Activated naive CD8-positive, alpha-beta T cell treated with anti-CD3 and anti-CD28 coated beads for 36 hours (primary cell): ENCODE data around the gene CELSR2. TPM values are rescaled to one million over a fixed set of nuclear protein-coding genes. Genes with fewer than 3 reads are reported as not detected.

Experiments used
- DNase-seq: peaks from one replicate; pipeline ENCODE4 v3.0.0; 2021
- H3K27ac Mint-ChIP-seq: one replicate; pipeline ENCODE4 v1.8.0; 2022; ENCODE audit warnings: mild to moderate bottlenecking, moderate library complexity, mixed read lengths
- H3K27me3 Mint-ChIP-seq: one replicate; pipeline ENCODE4 v1.8.0; 2022; ENCODE audit warnings: mild to moderate bottlenecking, mixed read lengths
- H3K36me3 Mint-ChIP-seq: one replicate; pipeline ENCODE4 v1.8.0; 2021; ENCODE audit warnings: mild to moderate bottlenecking, mixed read lengths
- H3K4me1 Mint-ChIP-seq: one replicate; pipeline ENCODE4 v1.8.0; 2021; ENCODE audit warnings: mixed read lengths
- H3K4me3 Mint-ChIP-seq: one replicate; pipeline ENCODE4 v1.8.0; 2022; ENCODE audit warnings: mild to moderate bottlenecking, moderate library complexity, mixed read lengths
- H3K9me3 Mint-ChIP-seq: one replicate; pipeline ENCODE4 v1.8.0; 2022; ENCODE audit warnings: mixed read lengths
- total RNA-seq, 2 experiments: library from RNA; stranded (reverse); gene quantifications; one replicate each; pipeline ENCODE4 v1.2.3, GENCODE V29; 2021

The CELSR2 gene
- total RNA-seq, 2 experiments from 2014 or later: 2.6 TPM

DNA sequence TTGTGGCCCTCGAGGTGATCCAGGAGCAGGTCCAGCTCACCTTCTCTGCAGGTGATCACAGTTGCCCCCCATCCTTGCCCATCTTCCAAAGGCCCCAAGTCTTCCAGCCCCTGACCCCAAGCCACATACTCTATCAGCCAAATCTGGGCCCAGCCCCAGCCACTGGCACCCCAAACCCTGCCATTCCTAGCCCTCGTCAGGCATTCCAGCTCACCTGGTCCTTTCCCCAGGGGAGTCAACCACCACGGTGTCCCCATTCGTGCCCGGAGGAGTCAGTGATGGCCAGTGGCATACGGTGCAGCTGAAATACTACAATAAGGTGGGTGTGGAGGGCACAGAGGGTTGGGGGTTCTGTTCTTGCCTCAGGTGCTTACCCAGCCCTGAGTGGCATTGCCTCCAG, 12.2 kb downstream of the CELSR2 start:
- Mint-ChIP-seq H3K9me3 (no peaks in the 10 kb centered on the region), H3K27ac (no peak overlapping the region), H3K27me3 (no peaks in the 10 kb centered on the region), H3K4me1 (peaks cover 3% of the 10 kb centered on the region), H3K4me3 (no peak overlapping the region), H3K36me3 (no peaks in the 10 kb centered on the region)
- DNase-seq: no peak

DNA sequence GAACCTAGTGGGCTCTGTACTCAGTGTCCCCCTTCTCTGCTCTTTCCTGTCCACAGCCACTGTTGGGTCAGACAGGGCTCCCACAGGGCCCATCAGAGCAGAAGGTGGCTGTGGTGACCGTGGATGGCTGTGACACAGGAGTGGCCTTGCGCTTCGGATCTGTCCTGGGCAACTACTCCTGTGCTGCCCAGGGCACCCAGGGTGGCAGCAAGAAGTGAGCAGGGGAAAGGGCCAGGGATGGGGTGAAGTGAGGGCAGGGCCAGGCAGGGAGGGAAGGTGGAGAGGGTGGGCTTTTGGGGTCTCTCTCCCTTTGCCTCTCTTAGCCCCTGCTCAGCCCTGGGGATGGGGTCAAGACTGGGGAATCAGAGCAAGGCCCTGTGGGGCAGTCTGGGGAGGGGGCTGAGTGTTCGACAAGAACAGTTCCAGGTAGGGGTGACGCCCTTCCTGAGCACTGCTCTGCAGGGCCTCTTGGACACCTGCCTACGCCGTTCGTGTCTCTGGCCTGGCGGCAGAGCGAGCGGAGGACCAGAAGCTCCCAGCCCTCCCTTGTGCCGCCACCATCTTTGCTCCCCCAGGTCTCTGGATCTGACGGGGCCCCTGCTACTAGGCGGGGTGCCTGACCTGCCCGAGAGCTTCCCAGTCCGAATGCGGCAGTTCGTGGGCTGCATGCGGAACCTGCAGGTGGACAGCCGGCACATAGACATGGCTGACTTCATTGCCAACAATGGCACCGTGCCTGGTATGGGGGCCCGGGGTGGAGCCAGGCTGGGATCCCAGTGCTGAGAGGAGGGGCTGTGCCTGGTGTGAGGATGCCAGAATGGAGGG, 13.1 kb downstream of the CELSR2 start:
- Mint-ChIP-seq H3K27me3 (no peaks in the 10 kb centered on the region), H3K4me3 (no peak overlapping the region), H3K4me1 (peaks cover 3% of the 10 kb centered on the region), H3K36me3 (no peaks in the 10 kb centered on the region), H3K27ac (no peak overlapping the region), H3K9me3 (no peaks in the 10 kb centered on the region)
- no peak for DNase-seq

DNA sequence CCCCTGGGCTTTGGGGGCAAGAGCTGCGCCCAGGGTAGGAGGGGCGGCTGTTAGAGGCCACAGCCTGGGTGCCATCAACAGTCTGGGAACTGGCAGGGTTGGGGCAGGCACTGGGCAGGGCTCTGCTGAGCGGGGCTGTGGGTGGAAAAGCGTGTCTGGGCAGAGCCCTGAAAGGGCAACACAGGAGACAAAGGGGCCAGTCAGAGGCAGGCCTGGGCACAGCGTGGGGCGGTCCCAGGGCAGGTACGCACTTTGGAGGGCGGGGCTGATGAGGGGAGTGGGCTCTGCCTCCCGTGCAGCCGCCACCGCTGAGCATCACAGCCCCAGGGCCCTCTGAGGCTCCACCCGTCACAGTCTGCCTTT, 13.9 kb downstream of the CELSR2 start:
- Mint-ChIP-seq H3K27me3 (no peaks in the 10 kb centered on the region), H3K4me1 (peaks cover 3% of the 10 kb centered on the region), H3K27ac (no peak overlapping the region), H3K4me3 (no peak overlapping the region), H3K9me3 (no peaks in the 10 kb centered on the region), H3K36me3 (no peaks in the 10 kb centered on the region)
- DNase-seq: no peak

DNA sequence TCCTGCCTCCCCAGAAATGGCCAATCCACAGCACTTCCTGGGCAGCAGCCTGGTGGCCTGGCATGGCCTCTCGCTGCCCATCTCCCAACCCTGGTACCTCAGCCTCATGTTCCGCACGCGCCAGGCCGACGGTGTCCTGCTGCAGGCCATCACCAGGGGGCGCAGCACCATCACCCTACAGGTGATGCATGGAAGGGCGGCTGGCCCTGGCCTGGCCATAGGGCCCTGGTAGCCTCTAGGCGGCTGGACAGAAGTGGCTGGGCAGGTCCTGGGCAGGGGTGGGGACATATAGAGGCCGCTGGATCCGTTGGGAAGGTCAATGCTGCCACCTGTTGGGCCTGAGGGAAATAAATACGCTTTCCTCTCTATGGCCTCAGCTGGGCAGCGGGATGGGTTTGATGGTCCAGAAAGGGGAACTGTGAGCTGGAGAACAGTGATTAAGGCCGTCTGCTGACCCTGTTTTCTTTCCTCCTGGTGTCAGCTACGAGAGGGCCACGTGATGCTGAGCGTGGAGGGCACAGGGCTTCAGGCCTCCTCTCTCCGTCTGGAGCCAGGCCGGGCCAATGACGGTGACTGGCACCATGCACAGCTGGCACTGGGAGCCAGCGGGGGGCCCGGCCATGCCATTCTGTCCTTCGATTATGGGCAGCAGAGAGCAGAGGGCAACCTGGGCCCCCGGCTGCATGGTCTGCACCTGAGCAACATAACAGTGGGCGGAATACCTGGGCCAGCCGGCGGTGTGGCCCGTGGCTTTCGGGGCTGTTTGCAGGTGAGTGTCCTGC, 14.4 kb downstream of the CELSR2 start:
- Mint-ChIP-seq H3K27ac (no peak overlapping the region), H3K27me3 (no peaks in the 10 kb centered on the region), H3K4me3 (no peak overlapping the region), H3K9me3 (no peaks in the 10 kb centered on the region), H3K4me1 (peaks cover 3% of the 10 kb centered on the region), H3K36me3 (no peaks in the 10 kb centered on the region)
- DNase-seq: peak; percentile 83

DNA sequence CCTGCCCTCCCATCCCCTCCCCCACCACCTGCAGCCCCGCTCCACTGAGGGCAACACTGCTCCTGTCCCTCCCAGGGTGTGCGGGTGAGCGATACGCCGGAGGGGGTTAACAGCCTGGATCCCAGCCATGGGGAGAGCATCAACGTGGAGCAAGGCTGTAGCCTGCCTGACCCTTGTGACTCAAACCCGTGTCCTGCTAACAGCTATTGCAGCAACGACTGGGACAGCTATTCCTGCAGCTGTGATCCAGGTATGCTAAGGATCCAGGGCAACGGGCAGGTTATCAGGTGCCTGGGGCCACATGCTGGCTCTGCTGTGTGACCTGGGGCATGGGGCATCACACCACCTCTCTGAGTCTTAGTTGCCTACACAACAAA, 15.0 kb downstream of the CELSR2 start:
- no peaks in the 10 kb centered on the region for H3K9me3 Mint-ChIP-seq
- H3K36me3 Mint-ChIP-seq: no peaks in the 10 kb centered on the region
- peaks cover 3% of the 10 kb centered on the region for H3K4me1 Mint-ChIP-seq
- H3K4me3 Mint-ChIP-seq: no peak overlapping the region
- H3K27ac Mint-ChIP-seq: no peak overlapping the region
- no peaks in the 10 kb centered on the region for H3K27me3 Mint-ChIP-seq
- no peak for DNase-seq

DNA sequence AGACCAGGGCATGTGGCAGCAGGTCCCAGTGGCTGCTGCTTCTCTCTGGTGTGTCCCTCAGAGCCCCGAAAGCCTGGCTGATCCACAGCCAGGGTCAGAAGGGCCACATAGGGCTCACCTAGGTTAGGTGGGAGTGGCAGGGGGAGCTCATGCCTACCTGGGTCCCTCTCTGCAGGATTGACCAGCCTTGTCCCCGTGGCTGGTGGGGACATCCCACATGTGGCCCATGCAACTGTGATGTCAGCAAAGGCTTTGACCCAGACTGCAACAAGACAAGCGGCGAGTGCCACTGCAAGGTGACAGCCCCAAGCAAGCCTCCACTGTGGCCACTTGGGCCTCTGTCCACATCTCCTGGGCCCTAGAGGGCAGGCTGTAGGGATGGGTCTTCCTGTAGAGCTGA, 15.7 kb downstream of the CELSR2 start:
- no peaks in the 10 kb centered on the region for H3K27me3 Mint-ChIP-seq
- DNase-seq: no peak
- peaks cover 3% of the 10 kb centered on the region for H3K4me1 Mint-ChIP-seq
- no peak overlapping the region for H3K27ac Mint-ChIP-seq
- H3K4me3 Mint-ChIP-seq: no peak overlapping the region
- no peaks in the 10 kb centered on the region for H3K36me3 Mint-ChIP-seq
- no peaks in the 10 kb centered on the region for H3K9me3 Mint-ChIP-seq

DNA sequence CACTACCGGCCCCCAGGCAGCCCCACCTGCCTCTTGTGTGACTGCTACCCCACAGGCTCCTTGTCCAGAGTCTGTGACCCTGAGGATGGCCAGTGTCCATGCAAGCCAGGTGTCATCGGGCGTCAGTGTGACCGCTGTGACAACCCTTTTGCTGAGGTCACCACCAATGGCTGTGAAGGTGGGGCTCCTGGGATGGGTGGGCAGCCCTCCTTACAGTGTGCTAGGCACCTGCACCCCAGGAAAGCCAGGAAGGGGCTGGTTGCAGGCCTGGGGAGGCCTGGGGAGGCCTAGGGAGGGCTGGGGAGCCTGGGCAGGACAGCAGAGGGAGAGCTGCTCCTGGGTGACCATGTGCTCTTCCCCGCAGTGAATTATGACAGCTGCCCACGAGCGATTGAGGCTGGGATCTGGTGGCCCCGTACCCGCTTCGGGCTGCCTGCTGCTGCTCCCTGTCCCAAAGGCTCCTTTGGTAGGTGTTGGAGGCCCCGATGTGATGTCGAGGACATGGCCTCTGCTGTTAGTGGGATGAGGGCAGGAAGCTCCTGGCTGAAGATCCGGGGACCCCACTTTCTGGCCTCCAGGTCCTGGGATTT, 16.5 kb downstream of the CELSR2 start:
- H3K4me3 Mint-ChIP-seq: no peak overlapping the region
- no peak overlapping the region for H3K27ac Mint-ChIP-seq
- peaks cover 3% of the 10 kb centered on the region for H3K4me1 Mint-ChIP-seq
- no peaks in the 10 kb centered on the region for H3K36me3 Mint-ChIP-seq
- no peaks in the 10 kb centered on the region for H3K9me3 Mint-ChIP-seq
- no peak for DNase-seq
- H3K27me3 Mint-ChIP-seq: no peaks in the 10 kb centered on the region

DNA sequence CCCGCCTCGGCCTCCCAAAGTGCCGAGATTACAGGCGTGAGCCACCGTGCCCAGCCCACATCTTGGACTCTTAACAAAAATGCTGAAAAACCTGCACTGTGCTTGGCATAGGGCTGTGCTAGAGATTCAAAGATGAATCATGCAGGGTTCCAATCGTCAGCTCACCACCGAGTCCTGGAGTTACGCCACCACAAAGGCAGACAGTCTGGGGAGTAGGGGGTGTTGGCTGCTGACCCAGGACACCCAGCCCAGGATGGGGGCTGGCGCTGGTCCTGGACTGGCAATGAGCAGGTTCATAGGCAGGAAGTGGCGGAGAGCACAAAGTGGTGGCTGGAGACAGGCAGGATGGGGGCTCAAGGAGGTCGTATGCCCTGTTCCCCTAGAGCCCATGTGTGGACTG, 17.6 kb downstream of the CELSR2 start:
- H3K27me3 Mint-ChIP-seq: no peaks in the 10 kb centered on the region

DNA sequence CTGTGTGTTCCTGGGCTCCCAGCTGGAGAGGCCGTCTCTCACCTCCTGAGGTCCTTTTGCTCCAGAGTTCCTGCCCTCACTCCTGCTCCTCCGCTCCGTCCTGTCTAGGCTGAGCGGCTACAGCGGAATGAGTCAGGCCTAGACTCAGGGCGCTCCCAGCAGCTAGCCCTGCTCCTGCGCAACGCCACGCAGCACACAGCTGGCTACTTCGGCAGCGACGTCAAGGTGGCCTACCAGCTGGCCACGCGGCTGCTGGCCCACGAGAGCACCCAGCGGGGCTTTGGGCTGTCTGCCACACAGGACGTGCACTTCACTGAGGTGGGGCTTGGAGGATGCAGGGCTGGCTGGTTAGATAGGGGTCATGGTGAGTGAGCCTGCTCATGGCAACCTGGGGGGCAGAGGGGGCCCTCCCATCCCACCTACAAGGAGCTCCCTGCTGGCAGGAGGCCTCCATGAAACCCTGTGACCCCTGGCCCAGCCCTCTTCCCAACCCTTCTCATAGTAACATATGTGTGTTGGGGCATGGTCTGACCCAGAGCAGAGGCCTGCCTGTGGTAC, 18.5 kb downstream of the CELSR2 start:
- H3K4me1 Mint-ChIP-seq: peaks cover 3% of the 10 kb centered on the region
- H3K4me3 Mint-ChIP-seq: no peak overlapping the region
- H3K27ac Mint-ChIP-seq: no peak overlapping the region
- H3K9me3 Mint-ChIP-seq: no peaks in the 10 kb centered on the region
- no peaks in the 10 kb centered on the region for H3K36me3 Mint-ChIP-seq
- no peaks in the 10 kb centered on the region for H3K27me3 Mint-ChIP-seq
- no peak for DNase-seq

More for the DNA sequence above, 17.6 kb downstream of the CELSR2 start:
- Mint-ChIP-seq H3K9me3 (no peaks in the 10 kb centered on the region), H3K4me1 (peaks cover 3% of the 10 kb centered on the region), H3K4me3 (no peak overlapping the region), H3K27ac (no peak overlapping the region), H3K36me3 (no peaks in the 10 kb centered on the region)
- DNase-seq: no peak

DNA sequence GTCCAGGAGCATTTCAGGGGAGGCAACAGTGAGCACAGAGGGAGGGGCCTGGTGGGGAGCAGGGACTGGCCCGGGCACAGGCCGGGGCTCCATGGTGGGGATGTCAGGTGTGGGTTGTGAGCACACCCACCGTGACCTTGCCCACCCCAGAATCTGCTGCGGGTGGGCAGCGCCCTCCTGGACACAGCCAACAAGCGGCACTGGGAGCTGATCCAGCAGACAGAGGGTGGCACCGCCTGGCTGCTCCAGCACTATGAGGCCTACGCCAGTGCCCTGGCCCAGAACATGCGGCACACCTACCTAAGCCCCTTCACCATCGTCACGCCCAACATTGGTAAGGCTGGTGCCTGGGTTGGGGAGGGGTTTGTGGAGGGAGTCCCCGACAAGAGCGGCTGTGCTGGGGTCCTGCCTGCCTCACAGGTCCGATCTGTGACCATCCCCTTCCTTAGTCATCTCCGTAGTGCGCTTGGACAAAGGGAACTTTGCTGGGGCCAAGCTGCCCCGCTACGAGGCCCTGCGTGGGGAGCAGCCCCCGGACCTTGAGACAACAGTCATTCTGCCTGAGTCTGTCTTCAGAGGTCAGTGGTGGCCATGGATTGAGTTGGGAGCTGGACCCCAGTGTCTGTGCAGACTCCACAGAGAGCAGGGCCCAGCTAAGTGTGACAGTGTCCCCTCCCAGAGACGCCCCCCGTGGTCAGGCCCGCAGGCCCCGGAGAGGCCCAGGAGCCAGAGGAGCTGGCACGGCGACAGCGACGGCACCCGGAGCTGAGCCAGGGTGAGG, 19.3 kb downstream of the CELSR2 start:
- Mint-ChIP-seq H3K9me3 (no peaks in the 10 kb centered on the region), H3K4me3 (no peak overlapping the region)

DNA sequence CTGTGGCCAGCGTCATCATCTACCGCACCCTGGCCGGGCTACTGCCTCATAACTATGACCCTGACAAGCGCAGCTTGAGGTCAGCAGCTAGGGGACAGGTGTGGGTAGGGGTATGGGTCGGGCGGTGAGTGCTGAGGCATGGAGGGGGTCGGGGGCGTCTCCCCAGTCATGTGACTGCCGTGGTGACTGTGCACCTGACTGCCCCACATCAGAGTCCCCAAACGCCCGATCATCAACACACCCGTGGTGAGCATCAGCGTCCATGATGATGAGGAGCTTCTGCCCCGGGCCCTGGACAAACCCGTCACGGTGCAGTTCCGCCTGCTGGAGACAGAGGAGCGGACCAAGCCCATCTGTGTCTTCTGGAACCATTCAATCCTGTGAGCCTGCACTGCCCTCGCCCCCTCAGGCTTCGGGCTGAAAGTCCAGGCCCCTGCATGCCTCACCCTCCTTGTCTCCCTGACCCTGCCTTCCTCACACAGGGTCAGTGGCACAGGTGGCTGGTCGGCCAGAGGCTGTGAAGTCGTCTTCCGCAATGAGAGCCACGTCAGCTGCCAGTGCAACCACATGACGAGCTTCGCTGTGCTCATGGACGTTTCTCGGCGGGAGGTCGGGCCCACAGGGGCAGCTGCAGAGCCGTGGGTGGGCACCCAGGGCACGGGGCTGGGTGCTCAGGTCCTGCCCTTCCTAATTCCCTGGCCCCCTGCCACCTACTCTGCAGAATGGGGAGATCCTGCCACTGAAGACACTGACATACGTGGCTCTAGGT, 20.1 kb downstream of the CELSR2 start:
- no peak for DNase-seq
- Mint-ChIP-seq H3K9me3 (no peaks in the 10 kb centered on the region), H3K4me1 (peaks cover 3% of the 10 kb centered on the region), H3K36me3 (no peaks in the 10 kb centered on the region), H3K4me3 (no peak overlapping the region), H3K27me3 (no peaks in the 10 kb centered on the region), H3K27ac (no peak overlapping the region)

More for the DNA sequence above, 19.3 kb downstream of the CELSR2 start:
- no peak overlapping the region for H3K27ac Mint-ChIP-seq
- peaks cover under 1% of the 10 kb centered on the region for H3K4me1 Mint-ChIP-seq
- DNase-seq: no peak
- no peaks in the 10 kb centered on the region for H3K27me3 Mint-ChIP-seq
- H3K36me3 Mint-ChIP-seq: no peaks in the 10 kb centered on the region

DNA sequence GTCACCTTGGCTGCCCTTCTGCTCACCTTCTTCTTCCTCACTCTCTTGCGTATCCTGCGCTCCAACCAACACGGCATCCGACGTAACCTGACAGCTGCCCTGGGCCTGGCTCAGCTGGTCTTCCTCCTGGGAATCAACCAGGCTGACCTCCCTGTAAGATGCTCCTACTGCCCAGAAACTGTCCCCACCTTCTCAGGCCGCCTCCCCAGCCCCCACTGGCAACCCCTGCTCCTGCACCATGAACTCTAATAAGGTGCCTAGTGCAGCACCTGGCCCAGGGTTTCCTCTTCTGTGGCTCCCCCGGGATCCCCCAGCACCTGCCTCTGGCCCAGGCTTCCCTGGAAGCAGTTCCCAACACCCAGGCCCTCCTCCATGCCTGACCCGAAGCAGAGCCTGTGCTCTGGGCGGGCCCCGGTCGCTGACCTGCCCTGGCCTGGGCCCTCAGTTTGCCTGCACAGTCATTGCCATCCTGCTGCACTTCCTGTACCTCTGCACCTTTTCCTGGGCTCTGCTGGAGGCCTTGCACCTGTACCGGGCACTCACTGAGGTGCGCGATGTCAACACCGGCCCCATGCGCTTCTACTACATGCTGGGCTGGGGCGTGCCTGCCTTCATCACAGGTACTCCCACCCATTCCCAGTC, 20.8 kb downstream of the CELSR2 start:
- DNase-seq: no peak
- no peak overlapping the region for H3K27ac Mint-ChIP-seq
- H3K4me1 Mint-ChIP-seq: peaks cover 3% of the 10 kb centered on the region
- H3K36me3 Mint-ChIP-seq: no peaks in the 10 kb centered on the region
- H3K9me3 Mint-ChIP-seq: no peaks in the 10 kb centered on the region
- H3K27me3 Mint-ChIP-seq: no peaks in the 10 kb centered on the region
- no peak overlapping the region for H3K4me3 Mint-ChIP-seq

DNA sequence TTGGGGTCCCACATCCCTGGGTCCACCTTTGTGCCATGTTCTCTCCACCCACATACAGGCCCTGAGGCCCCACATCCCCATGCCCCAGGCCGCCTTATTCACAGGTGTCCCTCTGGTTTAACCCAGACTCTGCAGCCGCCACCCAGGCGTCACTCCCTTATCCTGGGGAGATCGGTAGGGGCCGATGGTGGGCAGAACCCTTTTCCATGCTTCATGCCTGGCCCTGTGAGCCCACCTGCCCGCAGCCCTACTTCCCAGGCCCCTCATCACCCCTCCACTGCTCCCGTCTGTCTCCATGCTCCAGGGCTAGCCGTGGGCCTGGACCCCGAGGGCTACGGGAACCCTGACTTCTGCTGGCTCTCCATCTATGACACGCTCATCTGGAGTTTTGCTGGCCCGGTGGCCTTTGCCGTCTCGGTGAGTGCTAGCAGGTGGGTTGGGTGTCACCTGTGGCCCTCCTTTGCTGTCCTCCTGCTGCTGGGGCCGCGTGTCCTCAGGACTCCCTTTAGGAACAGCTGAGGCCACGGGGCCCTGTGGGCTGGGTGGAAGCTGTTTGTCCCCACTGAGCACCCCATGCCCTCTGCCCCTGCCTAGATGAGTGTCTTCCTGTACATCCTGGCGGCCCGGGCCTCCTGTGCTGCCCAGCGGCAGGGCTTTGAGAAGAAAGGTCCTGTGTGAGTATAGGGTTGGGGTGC, 21.4 kb downstream of the CELSR2 start:
- Mint-ChIP-seq H3K27me3 (no peaks in the 10 kb centered on the region), H3K27ac (no peak overlapping the region), H3K9me3 (no peaks in the 10 kb centered on the region), H3K36me3 (no peaks in the 10 kb centered on the region), H3K4me3 (no peak overlapping the region), H3K4me1 (peaks cover 3% of the 10 kb centered on the region)
- no peak for DNase-seq
